H1 (cell line): ENCODE data around the gene CCDC28B. TPM values are rescaled to one million over a fixed set of nuclear protein-coding genes. Genes with fewer than 3 reads are reported as not detected.

ENCODE experiments used
- CTCF ChIP-seq, 3 experiments: IDR thresholded peaks; 1 replicate in 2 of 3; 2 replicates in 1 of 3; pipeline versions ENCODE4 v1.5.1 to v1.6.1; 2011; ENCODE audit warnings: low read length in 3 of 3, mild to moderate bottlenecking in 3 of 3, inconsistent platforms in 2 of 3, low read depth in 1 of 3, moderate library complexity in 1 of 3; ENCODE audit not compliant: insufficient read depth in 1 of 3; ENCODE audit errors: control extremely low read depth in 1 of 3
- MAFK ChIP-seq: IDR thresholded peaks from 2 replicates; pipeline ENCODE4 v1.6.1; 2012; ENCODE audit warnings: low read depth, mild to moderate bottlenecking, improper control_type of control experiment, low read length
- polyA plus RNA-seq, 7 experiments: library from polyadenylated mRNA; depleted of rRNA in 3 of 7; stranded (reverse) in 5 of 7; unstranded in 2 of 7; fragments of >200 nt in 5 of 7; fragments of 200-250 nt in 2 of 7; gene quantifications; 1 replicate in 5 of 7; 2 replicates in 1 of 7; 4 replicates in 1 of 7; pipeline versions ENCODE4 v1.2.1 to v1.2.3, GENCODE V29; 2011 to 2013; ENCODE audit warnings: missing spikeins in 2 of 7, mixed read lengths in 2 of 7
- total RNA-seq: library from RNA; stranded (reverse); fragmentation: NEBNext Ultra II Directional; extraction: Animal tissue kit (Norgen Biotek cat#: 25700); gene quantifications from 2 replicates; pipeline ENCODE4 v1.2.1, GENCODE V29; 2021

Gene CCDC28B
- total and polyA plus RNA-seq, 2 of the 8 experiments (the other 6 are each of a cell fraction or from before 2014, with no cell fraction given), result 16.7 to 17.1 TPM

GRCh38 chr1:32197837-32198236 lies 2.6 kb upstream of the CCDC28B start (continued):
- TF ChIP-seq CTCF (IDR thresholded peaks at IDR 0.05; ENCODE audit: control extremely low read depth in 1 of 3, insufficient read depth in 1 of 3, low read depth in 1 of 3, low read length in 3 of 3), result no peak
- no peak for TF ChIP-seq MAFK
